ENCODE measurements around the gene CAMK2D. TPM values are rescaled to one million over a fixed set of nuclear protein-coding genes. Genes with fewer than 3 reads are reported as not detected.

The CAMK2D gene
- polyA plus RNA-seq, 3 donors from 2014 or later, result 14.8 to 22.8 (median 21.4) TPM

DNA sequence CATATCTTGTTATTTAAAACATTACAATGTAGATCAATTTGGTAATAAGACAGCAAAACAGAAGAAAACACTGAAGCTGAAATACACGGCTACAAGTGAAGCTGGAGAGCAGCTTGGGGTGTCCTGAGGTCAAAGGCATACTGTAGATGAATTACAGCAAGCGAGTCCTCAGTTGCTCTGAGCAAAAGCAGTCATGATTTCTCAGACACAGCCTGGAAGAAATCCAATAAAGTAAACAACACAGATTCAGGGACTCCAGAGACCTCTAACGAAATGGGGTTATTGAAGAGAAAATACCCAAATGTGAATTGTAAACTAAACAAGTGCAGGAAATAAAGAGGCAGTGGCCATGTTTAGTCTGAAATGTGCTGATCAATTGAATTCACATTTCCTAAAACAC is 324.4 kb downstream of the CAMK2D start:
- H3K27ac Mint-ChIP-seq, result no peak overlapping the region
- peaks cover 0 to 4% (median 3%) of the 10 kb centered on the region in 3 donors for H3K27me3 Mint-ChIP-seq (ENCODE audit: low read depth in 3 of 3)
- no peaks in the 10 kb centered on the region for H3K36me3 Mint-ChIP-seq
- H3K4me1 Mint-ChIP-seq, result no peaks in the 10 kb centered on the region
- H3K9me3 Mint-ChIP-seq, result peaks cover 0 to 7% (median 0%) of the 10 kb centered on the region in 6 donors
- no peak for DNase-seq
- no peak overlapping the region for H3K4me3 Mint-ChIP-seq

GRCh38 chr4:113436360-113436759 is 325.2 kb downstream of the CAMK2D start:
- Mint-ChIP-seq H3K27ac (no peak overlapping the region), H3K4me3 (no peak overlapping the region), H3K9me3 (peaks cover 0 to 7% (median 0%) of the 10 kb centered on the region in 6 donors), H3K27me3 (ENCODE audit: low read depth in 3 of 3) (peaks cover 3 to 5% (median 3%) of the 10 kb centered on the region in 3 donors), H3K36me3 (peaks cover 0 to 4% (median 0%) of the 10 kb centered on the region in 3 donors), H3K4me1 (no peaks in the 10 kb centered on the region)
- DNase-seq, result no peak

DNA sequence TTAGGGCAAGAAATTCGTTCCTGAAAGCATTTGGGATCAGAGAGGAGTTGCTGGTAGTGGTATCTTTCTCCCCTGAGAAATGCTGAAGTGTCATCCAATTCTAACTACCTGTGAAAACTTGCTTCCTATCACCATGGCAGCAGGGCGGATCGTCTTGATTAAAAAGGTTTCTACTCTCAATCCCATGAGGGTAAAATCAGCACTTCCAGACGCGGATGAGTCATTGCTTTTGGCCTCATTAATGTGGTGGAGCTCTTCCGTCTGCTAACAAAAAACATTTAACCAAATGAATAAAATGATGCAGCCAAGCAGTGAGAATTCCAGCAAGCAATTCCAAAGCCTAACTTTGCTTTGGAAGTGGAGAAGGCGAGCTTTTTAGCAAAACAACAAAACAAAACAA is 325.6 kb downstream of the CAMK2D start:
- no peaks in the 10 kb centered on the region for H3K4me1 Mint-ChIP-seq
- peaks cover 3 to 7% (median 3%) of the 10 kb centered on the region in 3 donors for H3K27me3 Mint-ChIP-seq (ENCODE audit: low read depth in 3 of 3)
- H3K4me3 Mint-ChIP-seq, result no peak overlapping the region
- peaks cover 0 to 7% (median 0%) of the 10 kb centered on the region in 6 donors for H3K9me3 Mint-ChIP-seq
- no peak overlapping the region for H3K27ac Mint-ChIP-seq
- peaks cover 0 to 4% (median 0%) of the 10 kb centered on the region in 3 donors for H3K36me3 Mint-ChIP-seq
- no peak for DNase-seq

- Mint-ChIP-seq H3K27ac (no peak overlapping the region), H3K36me3 (peaks cover 0 to 4% (median 0%) of the 10 kb centered on the region in 3 donors), H3K27me3 (ENCODE audit: low read depth in 3 of 3) (peaks cover 3 to 7% (median 3%) of the 10 kb centered on the region in 3 donors), H3K4me3 (no peak overlapping the region), H3K4me1 (no peaks in the 10 kb centered on the region), H3K9me3 (peaks cover 0 to 7% (median 0%) of the 10 kb centered on the region in 6 donors)
- no peak for DNase-seq
Measured at GRCh38 chr4:113434247-113434587, 327.3 kb downstream of the CAMK2D start.

- peaks cover 0 to 7% (median 0%) of the 10 kb centered on the region in 6 donors for H3K9me3 Mint-ChIP-seq
- H3K36me3 Mint-ChIP-seq, result peaks cover 0 to 4% (median 0%) of the 10 kb centered on the region in 3 donors
- H3K27me3 Mint-ChIP-seq (ENCODE audit: low read depth in 3 of 3), result peaks cover 3 to 7% (median 3%) of the 10 kb centered on the region in 3 donors
- H3K4me3 Mint-ChIP-seq, result no peak overlapping the region
- no peaks in the 10 kb centered on the region for H3K4me1 Mint-ChIP-seq
- DNase-seq, result no peak
- H3K27ac Mint-ChIP-seq, result no peak overlapping the region
Measured at GRCh38 chr4:113433536-113434246, 327.8 kb downstream of the CAMK2D start.

DNA sequence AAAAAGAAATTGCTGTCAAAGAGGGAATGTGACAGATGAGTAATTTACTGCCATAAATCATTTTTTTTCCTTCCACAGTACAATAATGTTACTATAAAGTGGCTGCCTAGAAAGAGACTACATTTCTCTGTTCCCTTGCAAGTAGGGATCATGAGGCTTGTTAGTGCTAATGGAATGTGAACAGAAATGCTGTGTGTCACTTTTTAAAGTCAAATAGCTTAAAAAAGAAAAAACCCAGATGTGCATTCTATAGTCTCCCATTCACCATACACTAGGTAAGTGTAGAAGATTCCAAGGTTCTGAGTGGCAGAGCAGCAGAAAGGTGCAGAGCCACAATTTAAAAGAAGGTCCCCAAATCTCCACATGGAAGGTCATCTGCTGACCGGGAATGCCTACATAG is 328.4 kb downstream of the CAMK2D start:
- Mint-ChIP-seq H3K27ac (no peak overlapping the region), H3K27me3 (ENCODE audit: low read depth in 3 of 3) (peaks cover 1 to 7% (median 3%) of the 10 kb centered on the region in 3 donors), H3K36me3 (peaks cover 0 to 4% (median 0%) of the 10 kb centered on the region in 3 donors), H3K4me3 (no peak overlapping the region), H3K9me3 (peaks cover 0 to 7% (median 0%) of the 10 kb centered on the region in 6 donors), H3K4me1 (no peaks in the 10 kb centered on the region)
- DNase-seq, result no peak

DNA sequence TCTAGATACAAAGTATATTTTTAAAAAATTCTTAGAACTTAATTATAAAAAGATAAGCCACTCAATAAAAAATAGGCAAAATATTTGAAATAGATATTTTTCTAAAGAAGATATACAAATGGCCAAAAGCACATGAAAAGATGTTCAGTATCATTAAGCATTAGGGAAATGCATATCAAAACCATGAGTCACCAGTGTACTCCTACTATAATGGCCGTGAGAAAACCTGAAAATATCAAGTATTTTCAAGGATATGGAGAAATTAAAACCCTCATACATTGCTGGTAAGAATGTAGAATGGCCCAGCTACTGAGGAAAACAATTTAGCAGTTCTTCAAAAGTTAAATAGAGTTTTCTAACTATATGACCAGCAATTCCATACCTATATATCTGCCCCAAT is 337.9 kb downstream of the CAMK2D start:
- DNase-seq, result no peak
- Mint-ChIP-seq H3K36me3 (peaks cover 0 to under 1% (median under 1%) of the 10 kb centered on the region in 3 donors), H3K27me3 (ENCODE audit: low read depth in 3 of 3) (peaks cover 0 to 10% (median 0%) of the 10 kb centered on the region in 3 donors), H3K27ac (no peak overlapping the region), H3K4me3 (no peak overlapping the region), H3K4me1 (no peaks in the 10 kb centered on the region), H3K9me3 (peaks cover 6 to 33% (median 16%) of the 10 kb centered on the region in 6 donors)

DNA sequence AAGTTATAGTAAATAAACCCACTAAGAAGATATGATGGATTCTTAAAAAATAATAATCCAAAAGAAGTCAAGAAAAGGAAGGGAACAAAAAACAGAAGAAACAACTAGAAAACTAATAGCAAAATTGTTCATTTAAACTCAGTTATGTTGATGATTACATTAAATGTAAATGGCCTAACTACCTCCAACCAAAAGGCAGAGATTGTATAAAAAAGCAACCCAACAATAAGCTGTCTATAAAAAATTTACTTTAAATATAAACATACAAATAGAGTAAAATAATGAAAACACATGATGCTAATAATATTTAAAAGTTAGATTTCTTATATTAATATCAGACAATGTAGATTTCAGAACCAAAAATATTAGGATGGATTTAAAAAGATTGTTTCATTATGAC is 340.6 kb downstream of the CAMK2D start:
- Mint-ChIP-seq H3K36me3 (peaks cover 0 to 4% (median 4%) of the 10 kb centered on the region in 3 donors), H3K4me1 (no peaks in the 10 kb centered on the region), H3K4me3 (no peak overlapping the region), H3K27me3 (ENCODE audit: low read depth in 3 of 3) (peaks cover 0 to 11% (median 2%) of the 10 kb centered on the region in 3 donors), H3K9me3 (peaks cover 6 to 33% (median 16%) of the 10 kb centered on the region in 6 donors), H3K27ac (no peak overlapping the region)
- DNase-seq, result no peak

GRCh38 chr4:113419631-113420030 is 341.9 kb downstream of the CAMK2D start:
- Mint-ChIP-seq H3K27me3 (ENCODE audit: low read depth in 3 of 3) (peaks cover 0 to 12% (median 2%) of the 10 kb centered on the region in 3 donors), H3K27ac (no peak overlapping the region), H3K4me3 (no peak overlapping the region), H3K9me3 (peaks cover 6 to 33% (median 15%) of the 10 kb centered on the region in 6 donors), H3K4me1 (no peaks in the 10 kb centered on the region), H3K36me3 (peaks cover 0 to 4% (median 4%) of the 10 kb centered on the region in 3 donors)
- no peak for DNase-seq

DNA sequence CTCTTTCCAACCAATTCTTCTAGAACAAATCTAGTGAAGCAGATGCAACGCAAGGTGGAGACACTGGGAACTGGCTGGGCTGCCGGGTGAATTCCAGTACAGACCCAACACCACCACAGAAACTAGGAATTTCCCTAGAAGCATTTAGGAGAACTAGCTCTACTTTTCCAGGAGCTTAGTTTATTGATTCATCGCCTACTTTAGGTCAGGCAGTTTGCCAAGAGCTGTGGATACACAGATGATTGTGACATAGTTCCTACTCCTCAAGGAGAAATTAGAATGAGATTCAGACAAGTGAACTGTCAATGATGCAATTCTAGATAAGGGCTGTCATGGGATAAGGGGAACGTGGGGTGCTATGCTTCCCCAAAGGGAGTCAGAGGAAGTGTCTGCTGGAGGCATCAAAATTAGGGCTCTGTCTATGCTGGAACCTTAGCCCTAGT is 350.0 kb downstream of the CAMK2D start:
- H3K36me3 Mint-ChIP-seq, result no peaks in the 10 kb centered on the region

DNA sequence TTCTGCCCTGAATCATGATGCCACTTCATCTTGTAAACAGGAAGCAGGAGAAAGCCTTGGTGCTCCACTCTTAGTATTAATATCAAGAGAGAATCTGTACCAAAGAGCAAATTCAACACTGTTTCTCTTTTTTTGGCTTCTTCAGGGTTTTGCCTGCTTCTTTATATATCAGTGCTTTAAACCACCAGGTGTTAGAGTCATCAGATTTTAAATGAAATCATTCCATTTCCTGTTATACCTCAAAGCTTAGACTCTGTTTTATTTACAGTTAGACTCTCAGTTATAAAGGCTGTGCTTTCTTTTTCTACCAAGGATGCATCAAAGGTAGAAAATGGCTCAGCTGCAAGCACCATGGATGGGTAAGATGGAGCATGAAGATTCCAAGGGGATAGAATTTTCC is 350.9 kb downstream of the CAMK2D start:
- Mint-ChIP-seq H3K4me3 (no peak overlapping the region), H3K4me1 (no peaks in the 10 kb centered on the region), H3K27ac (no peak overlapping the region), H3K27me3 (ENCODE audit: low read depth in 3 of 3) (peaks cover 6 to 9% (median 8%) of the 10 kb centered on the region in 3 donors), H3K9me3 (peaks cover 0 to 1% (median 0%) of the 10 kb centered on the region in 6 donors), H3K36me3 (no peaks in the 10 kb centered on the region)
- no peak for DNase-seq

More for the DNA sequence above, 350.0 kb downstream of the CAMK2D start:
- peaks cover 6 to 15% (median 8%) of the 10 kb centered on the region in 3 donors for H3K27me3 Mint-ChIP-seq (ENCODE audit: low read depth in 3 of 3)
- no peaks in the 10 kb centered on the region for H3K4me1 Mint-ChIP-seq
- DNase-seq, result no peak
- no peak overlapping the region for H3K4me3 Mint-ChIP-seq
- peaks cover 0 to 1% (median 0%) of the 10 kb centered on the region in 6 donors for H3K9me3 Mint-ChIP-seq
- no peak overlapping the region for H3K27ac Mint-ChIP-seq

DNA sequence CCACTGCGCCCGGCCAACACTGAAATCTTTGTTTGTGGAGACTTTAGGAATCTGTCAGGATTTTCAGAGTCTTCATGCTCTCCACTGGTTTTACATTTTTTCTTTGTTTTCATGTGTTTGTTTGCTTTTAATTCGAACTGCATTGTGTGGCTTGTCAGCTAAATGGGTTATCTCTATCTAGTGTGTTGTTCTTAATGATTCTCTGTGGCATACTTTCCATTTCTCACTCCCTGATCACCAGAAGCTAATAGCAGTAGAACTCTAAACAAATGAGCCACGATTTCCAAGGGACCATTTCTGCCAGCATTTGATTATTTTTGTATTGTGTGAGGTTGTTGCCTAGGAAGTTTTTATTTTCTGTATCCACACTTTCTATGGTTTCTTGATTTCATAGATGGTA is 352.4 kb downstream of the CAMK2D start:
- DNase-seq, result no peak
- Mint-ChIP-seq H3K4me3 (no peak overlapping the region), H3K36me3 (no peaks in the 10 kb centered on the region), H3K27me3 (ENCODE audit: low read depth in 3 of 3) (peaks cover 6 to 9% (median 8%) of the 10 kb centered on the region in 3 donors), H3K27ac (no peak overlapping the region), H3K9me3 (no peaks in the 10 kb centered on the region), H3K4me1 (no peaks in the 10 kb centered on the region)

DNA sequence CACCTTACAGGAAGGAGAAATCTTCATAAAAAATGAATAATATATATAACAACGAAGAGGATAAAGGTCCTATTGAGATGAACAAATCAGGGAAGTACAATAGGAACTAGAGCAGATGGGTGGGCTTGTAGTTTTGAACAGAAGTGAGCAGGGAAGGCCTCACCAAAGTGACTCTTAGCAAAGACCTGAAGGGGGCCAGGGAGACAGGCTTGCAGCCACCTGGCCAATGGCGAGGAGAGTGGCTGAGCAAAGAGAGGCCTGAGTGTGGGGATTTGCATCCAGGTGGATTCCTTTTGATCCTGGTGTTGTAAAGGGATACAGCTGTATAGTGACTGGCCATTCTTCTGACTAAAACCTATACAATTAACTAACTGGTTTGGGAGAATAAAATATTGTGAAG is 354.1 kb downstream of the CAMK2D start:
- no peak for DNase-seq
- Mint-ChIP-seq H3K36me3 (no peaks in the 10 kb centered on the region), H3K27ac (no peak overlapping the region), H3K4me1 (no peaks in the 10 kb centered on the region), H3K4me3 (no peak overlapping the region), H3K9me3 (no peaks in the 10 kb centered on the region), H3K27me3 (ENCODE audit: low read depth in 3 of 3) (peaks cover 2 to 11% (median 2%) of the 10 kb centered on the region in 3 donors)

GRCh38 chr4:113406723-113407016 is 354.9 kb downstream of the CAMK2D start:
- H3K4me3 Mint-ChIP-seq, result no peak overlapping the region
- no peak overlapping the region for H3K27ac Mint-ChIP-seq
- no peaks in the 10 kb centered on the region for H3K4me1 Mint-ChIP-seq
- H3K36me3 Mint-ChIP-seq, result no peaks in the 10 kb centered on the region
- H3K27me3 Mint-ChIP-seq (ENCODE audit: low read depth in 3 of 3), result peaks cover 0 to 8% (median 2%) of the 10 kb centered on the region in 3 donors
- DNase-seq, result no peak
- no peaks in the 10 kb centered on the region for H3K9me3 Mint-ChIP-seq
